HCT116 (cell line): ENCODE results near the gene IRF2. TPM values are rescaled to one million over a fixed set of nuclear protein-coding genes. Genes with fewer than 3 reads are reported as not detected.

Experiments
- ATAC-seq: fragments of 200-7000 bp; cut with Tn5 transposase; 2 replicates; pipeline ENCODE4 v1.9.1; 2020; ENCODE audit warnings: mild to moderate bottlenecking, moderate library complexity
- BruUV-seq: library from RNA; stranded (reverse); fragments of 400-500 nt; replicated peaks from 2 replicates; lab custom pipeline; 2021; lab: Mats Ljungman, UMichigan
- CTCF ChIA-PET: fragments of 300-600 bp; sonication (Branson Sonifier 250); formaldehyde crosslinking; loops from one replicate; lab custom pipeline; 2021; ENCODE audit warnings: antibody characterized with exemption; lab: Charles Lee
- POLR2A ChIA-PET: fragments of 300-600, 350-600 bp; sonication (Branson Sonifier 250); formaldehyde crosslinking; loops from one replicate; lab custom pipeline; 2021; ENCODE audit warnings: antibody characterized with exemption; lab: Charles Lee
- RAD21 ChIA-PET, 2 experiments: fragments of 300-600 bp; sonication (Branson Sonifier 250); formaldehyde crosslinking; loops; one replicate each; lab custom pipeline; 2023; ENCODE audit warnings: low total read pairs in 2 of 2; ENCODE audit not compliant: uncharacterized antibody in 2 of 2, unreplicated experiment in 2 of 2, low non-redundant PET in 1 of 2; lab: Charles Lee
- DNase-seq: peaks from one replicate; pipeline ENCODE4 v3.0.0-alpha.2; 2010; ENCODE audit warnings: low read depth, low spot score
- H2AFZ ChIP-seq: fragments of 200-600 bp; shearing (Covaris generic), sonication (generic); 2 replicates; pipeline ENCODE4 v1.6.1; 2017; ENCODE audit warnings: low read depth, mixed run types, mixed read lengths, antibody characterized with exemption, low read length; ENCODE audit not compliant: poor library complexity, severe bottlenecking
- H3K27ac ChIP-seq: 2 replicates; pipeline ENCODE4 v1.5.1; 2012; ENCODE audit warnings: low read depth, low read length
- H3K27me3 ChIP-seq: fragments of 200-600 bp; sonication (generic); 2 replicates; pipeline ENCODE4 v1.6.1; 2016; ENCODE audit warnings: mixed run types, low read length, mixed read lengths; ENCODE audit not compliant: insufficient read depth
- H3K36me3 ChIP-seq, 2 experiments: fragments of 200-500 bp in 1 of 2; fragments of 200-600 bp in 1 of 2; sonication (Bioruptor generic) in 1 of 2; sonication (generic) in 1 of 2; 2 replicates each; pipeline versions ENCODE4 v1.5.1 to v1.6.1; 2014 to 2016; ENCODE audit warnings: low read length in 2 of 2, inconsistent platforms in 1 of 2, mixed read lengths in 1 of 2, mixed run types in 1 of 2; ENCODE audit not compliant: insufficient read depth in 2 of 2, control insufficient read depth in 1 of 2
- H3K4me1 ChIP-seq, 2 experiments: fragments of 200-600 bp in 1 of 2; sonication (generic) in 1 of 2; 2 replicates each; pipeline versions ENCODE4 v1.5.1 to v1.6.1; 2012 to 2017; ENCODE audit warnings: low read length in 2 of 2, inconsistent platforms in 1 of 2, mild to moderate bottlenecking in 1 of 2, mixed read lengths in 1 of 2, mixed run types in 1 of 2, moderate library complexity in 1 of 2; ENCODE audit not compliant: insufficient read depth in 2 of 2, control insufficient read depth in 1 of 2
- H3K4me2 ChIP-seq: fragments of 200-600 bp; sonication (generic); 2 replicates; pipeline ENCODE4 v1.6.1; 2017; ENCODE audit warnings: mixed run types, low read length, mixed read lengths
- H3K4me3 ChIP-seq, 2 experiments: fragments of 200-600 bp in 1 of 2; sonication (generic) in 1 of 2; replicated peaks in 1 of 2; 2 replicates each; pipeline ENCODE4 v1.5.1; 2011 to 2016; ENCODE audit warnings: low read length in 2 of 2, control low read depth in 1 of 2, low read depth in 1 of 2, mild to moderate bottlenecking in 1 of 2, mixed read lengths in 1 of 2, mixed run types in 1 of 2
- H3K79me2 ChIP-seq: fragments of 200-600 bp; sonication (generic); 2 replicates; pipeline ENCODE4 v1.6.1; 2017; ENCODE audit warnings: mild to moderate bottlenecking, mixed run types, low read length, moderate library complexity, mixed read lengths; ENCODE audit not compliant: insufficient read depth
- H3K9ac ChIP-seq: fragments of 200-600 bp; sonication (generic); 2 replicates; pipeline ENCODE4 v1.6.1; 2016; ENCODE audit warnings: low read length, mixed read lengths
- H3K9me2 ChIP-seq: fragments of 200-600 bp; sonication (generic), shearing (Covaris generic); 2 replicates; pipeline ENCODE4 v1.6.1; 2017; ENCODE audit warnings: mixed run types, mild to moderate bottlenecking, moderate library complexity; ENCODE audit not compliant: insufficient read depth
- H3K9me3 ChIP-seq, 2 experiments: fragments of 200-500 bp in 1 of 2; fragments of 200-600 bp in 1 of 2; sonication (Bioruptor generic) in 1 of 2; sonication (generic) in 1 of 2; 2 replicates each; pipeline ENCODE4 v1.6.1; 2014 to 2017; ENCODE audit warnings: low read length in 2 of 2, mixed read lengths in 2 of 2, inconsistent platforms in 1 of 2, low read depth in 1 of 2, mild to moderate bottlenecking in 1 of 2, mixed run types in 1 of 2, moderate library complexity in 1 of 2; ENCODE audit not compliant: control insufficient read depth in 1 of 2, insufficient read depth in 1 of 2
- H4K20me1 ChIP-seq: fragments of 200-600 bp; sonication (generic), shearing (Covaris generic); 2 replicates; pipeline ENCODE4 v1.6.1; 2017; ENCODE audit warnings: mixed run types, mild to moderate bottlenecking, moderate library complexity; ENCODE audit not compliant: insufficient read depth
- CBX3 ChIP-seq: IDR thresholded peaks from 2 replicates; pipeline ENCODE4 v1.6.1; 2012; ENCODE audit warnings: low read depth
- CEBPB ChIP-seq: IDR thresholded peaks from 2 replicates; pipeline ENCODE4 v1.6.1; 2012; ENCODE audit warnings: low read depth
- CTCF ChIP-seq, 3 experiments: fragments of 200-600 bp in 1 of 3; sonication (generic) in 1 of 3; IDR thresholded peaks in 2 of 3; conservative IDR thresholded peaks in 1 of 3; 2 replicates each; pipeline ENCODE4 v1.5.1; 2012 to 2017; ENCODE audit warnings: low read depth in 2 of 3, low read length in 2 of 3, antibody characterized with exemption in 1 of 3, borderline replicate concordance in 1 of 3, control low read depth in 1 of 3, mild to moderate bottlenecking in 1 of 3, mixed read lengths in 1 of 3, mixed run types in 1 of 3, moderate library complexity in 1 of 3; ENCODE audit not compliant: insufficient read depth in 1 of 3
- EGR1 ChIP-seq: IDR thresholded peaks from 2 replicates; pipeline ENCODE4 v1.6.1; 2012; ENCODE audit warnings: low read depth
- JUND ChIP-seq: IDR thresholded peaks from 2 replicates; pipeline ENCODE4 v1.6.1; 2012
- POLR2A ChIP-seq: IDR thresholded peaks from 2 replicates; pipeline ENCODE4 v1.7.0; 2011; ENCODE audit warnings: borderline replicate concordance; ENCODE audit not compliant: insufficient read depth, insufficient read length; ENCODE audit errors: extremely low read depth
- REST ChIP-seq: IDR thresholded peaks from 2 replicates; pipeline ENCODE4 v1.6.1; 2012; ENCODE audit warnings: low read depth
- SIN3A ChIP-seq: IDR thresholded peaks from 2 replicates; pipeline ENCODE4 v1.6.1; 2012; ENCODE audit warnings: low read depth
- TCF7L2 ChIP-seq: IDR thresholded peaks from 2 replicates; pipeline ENCODE4 v1.7.0; 2011; ENCODE audit warnings: borderline replicate concordance, inconsistent platforms; ENCODE audit not compliant: insufficient read depth, insufficient read length; ENCODE audit errors: extremely low read depth
- YY1 ChIP-seq: IDR thresholded peaks from 2 replicates; pipeline ENCODE4 v1.6.1; 2011; ENCODE audit warnings: low read length, low read depth, moderate library complexity, mild to moderate bottlenecking; ENCODE audit not compliant: insufficient replicate concordance; ENCODE audit errors: extremely low read depth
- intact Hi-C: fragments of 100-400 bp; cut with micrococcal nuclease; formaldehyde crosslinking; loops from 2 replicates; pipeline ENCODE4 v1.10.0; 2022
- total RNA-seq: library from RNA; stranded (reverse); gene quantifications from one replicate; pipeline ENCODE4 v1.2.1, GENCODE V29; 2021; ENCODE audit not compliant: unreplicated experiment
- TF ChIP-seq, protein P1 (sequence below): IDR thresholded peaks from 2 replicates; pipeline ENCODE4 v1.6.1; 2012

Gene IRF2
- total RNA-seq, 1 experiment from 2014 or later: 10.6 TPM

DNA sequence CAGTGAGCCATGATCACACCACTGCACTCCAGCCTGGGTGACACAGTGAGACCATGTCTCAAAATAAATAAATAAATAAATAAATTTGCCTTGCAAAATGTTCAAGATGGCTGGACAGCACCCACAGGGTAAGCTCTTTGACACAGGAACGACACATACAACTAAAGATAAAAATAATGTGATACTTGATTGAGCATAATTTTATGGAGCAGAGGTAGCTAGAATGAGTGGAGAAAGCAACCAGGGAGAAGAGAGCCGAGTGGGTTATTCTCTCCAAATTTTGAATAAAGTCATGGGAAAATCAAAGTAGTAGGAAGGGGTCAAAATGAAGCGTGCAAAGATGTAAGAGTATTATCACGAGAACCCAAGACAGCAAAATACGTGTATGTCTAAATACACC lies 121.5 kb downstream of the IRF2 start:
- Histone ChIP-seq H3K9ac (no peak overlapping the region), H4K20me1 (no peaks in the 10 kb centered on the region), H3K27ac (no peak overlapping the region), H3K9me2 (no peaks in the 10 kb centered on the region), H3K4me3 (no peak overlapping the region), H3K4me1 (peaks cover 0 to 7% of the 10 kb centered on the region in 2 experiments; a peak in 3 of 4 replicates), H3K4me2 (no peak overlapping the region), H2AFZ (no peak overlapping the region), H3K36me3 (no peaks in the 10 kb centered on the region), H3K9me3 (no peaks in the 10 kb centered on the region), H3K79me2 (no peaks in the 10 kb centered on the region), H3K27me3 (no peaks in the 10 kb centered on the region)
- BruUV-seq: no TSS peak
- TF ChIP-seq CBX3 (no peak), TCF7L2 (no peak), JUND (no peak), YY1 (no peak), CEBPB (no peak), CTCF (IDR thresholded peaks at IDR 0.05 in 2 of 3, conservative IDR thresholded peaks at IDR 0.05 in 1 of 3; ENCODE audit: borderline replicate concordance in 1 of 3, insufficient read depth in 1 of 3, low read depth in 2 of 3, low read length in 2 of 3) (no peak), REST (no peak), POLR2A (no peak), EGR1 (no peak), SIN3A (no peak)
- TF ChIP-seq, protein P1, sequence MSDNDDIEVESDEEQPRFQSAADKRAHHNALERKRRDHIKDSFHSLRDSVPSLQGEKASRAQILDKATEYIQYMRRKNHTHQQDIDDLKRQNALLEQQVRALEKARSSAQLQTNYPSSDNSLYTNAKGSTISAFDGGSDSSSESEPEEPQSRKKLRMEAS: no peak
- DNase-seq (no peak), ATAC-seq (no peak)
- intact Hi-C loops: no loop called here
- RAD21 ChIA-PET: no interaction called here
- POLR2A ChIA-PET: no interaction called here
- CTCF ChIA-PET: no interaction called here
